GM18870 (cell line): ENCODE data around the gene TMEM143.
A peak's percentile ranks its signal among the peaks of the same experiment; 100 is the strongest.
"Not testable (repeated sequence)": the region's sequence is repeated elsewhere in the genome, so short reads cannot be mapped to it uniquely, and the experiment has no call there.

Source experiments
- ATAC-seq: cut with Tn5 transposase; IDR thresholded peaks from one replicate; pipeline ENCODE4 v1.9.1; 2021; ENCODE audit warnings: moderate library complexity; ENCODE audit not compliant: unreplicated experiment

TMEM143 gene

GRCh38 chr19:48363810-48364597 lies at the start of gene TMEM143, which contains the start of gene SYNGR4:
Gene TMEM143, minus strand, starts transcription at chr19:48363940. Its CDS starts 20 bp downstream, at chr19:48363920.
Gene SYNGR4, plus strand, starts transcription at chr19:48364367. Its CDS starts 1,476 bp downstream, at chr19:48365843.
- peak; percentile 77 for ATAC-seq

GRCh38 chr19:48405850-48406249 lies 42.1 kb upstream of the TMEM143 start:
- no peak for ATAC-seq

- ATAC-seq = no peak
Observed at GRCh38 chr19:48405010-48405659, 41.4 kb upstream of the TMEM143 start.

- ATAC-seq = no peak
Observed at GRCh38 chr19:48403606-48404005, 39.9 kb upstream of the TMEM143 start.

- no peak for ATAC-seq
Observed at GRCh38 chr19:48401287-48401686, 37.5 kb upstream of the TMEM143 start.

GRCh38 chr19:48400018-48400742 lies 36.4 kb upstream of the TMEM143 start:
- ATAC-seq = no peak

GRCh38 chr19:48398375-48399235 lies 34.9 kb upstream of the TMEM143 start:
- no peak for ATAC-seq

- ATAC-seq = no peak
Observed at GRCh38 chr19:48398102-48398374, 34.3 kb upstream of the TMEM143 start.

- ATAC-seq = no peak
Observed at GRCh38 chr19:48397263-48398101, 33.7 kb upstream of the TMEM143 start.

GRCh38 chr19:48396824-48397176 lies 33.1 kb upstream of the TMEM143 start:
- ATAC-seq = no peak

GRCh38 chr19:48396016-48396823 lies 32.5 kb upstream of the TMEM143 start:
- no peak for ATAC-seq

GRCh38 chr19:48395499-48395898 lies 31.8 kb upstream of the TMEM143 start:
- no peak for ATAC-seq

GRCh38 chr19:48395170-48395455 lies 31.4 kb upstream of the TMEM143 start:
- ATAC-seq = no peak

GRCh38 chr19:48394331-48395169 lies 30.8 kb upstream of the TMEM143 start:
- no peak for ATAC-seq

- ATAC-seq = no peak
Observed at GRCh38 chr19:48393559-48394330, 30.0 kb upstream of the TMEM143 start, which contains the start of gene GRIN2D. Gene GRIN2D, plus strand, starts transcription at chr19:48393668. Its CDS starts 4,725 bp downstream, at chr19:48398393.

- no peak for ATAC-seq
Observed at GRCh38 chr19:48392860-48393558, 29.3 kb upstream of the TMEM143 start.

GRCh38 chr19:48392006-48392344 lies 28.2 kb upstream of the TMEM143 start:
- not testable (repeated sequence) for ATAC-seq
